Parathyroid adenoma (tissue), 2 donors: ENCODE measurements around the gene PLA2G4A.

Source experiments
- H2AFZ ChIP-seq: fragments of 300-600 bp; sonication (generic); one replicate; pipeline ENCODE4 v1.7.0; 2017; ENCODE audit warnings: antibody characterized with exemption, mild to moderate bottlenecking
- H3K27ac ChIP-seq: fragments of 300-600 bp; sonication (generic); one replicate; pipeline ENCODE4 v1.7.0; 2017
- H3K27me3 ChIP-seq: fragments of 300-600 bp; sonication (generic); one replicate; pipeline ENCODE4 v1.7.0; 2017; ENCODE audit warnings: low read length; ENCODE audit not compliant: control insufficient read depth, insufficient read depth
- H3K36me3 ChIP-seq: fragments of 300-600 bp; sonication (generic); one replicate; pipeline ENCODE4 v1.7.0; 2017; ENCODE audit warnings: low read length; ENCODE audit not compliant: control insufficient read depth, insufficient read depth
- H3K4me1 ChIP-seq: fragments of 300-600 bp; sonication (generic); one replicate; pipeline ENCODE4 v1.7.0; 2017; ENCODE audit warnings: control low read depth
- H3K4me2 ChIP-seq: fragments of 300-600 bp; sonication (generic); one replicate; pipeline ENCODE4 v1.7.0; 2017; ENCODE audit warnings: low read length
- H3K4me3 ChIP-seq: fragments of 300-600 bp; sonication (generic); one replicate; pipeline ENCODE4 v1.7.0; 2017; ENCODE audit warnings: low read depth, low read length
- H3K79me2 ChIP-seq: fragments of 300-600 bp; sonication (generic); one replicate; pipeline ENCODE4 v1.7.0; 2017; ENCODE audit warnings: control low read depth
- H3K9ac ChIP-seq: fragments of 300-600 bp; sonication (generic); one replicate; pipeline ENCODE4 v1.7.0; 2017; ENCODE audit warnings: mild to moderate bottlenecking
- H3K9me3 ChIP-seq: fragments of 300-600 bp; sonication (generic); one replicate; pipeline ENCODE4 v1.7.0; 2017; ENCODE audit warnings: low read length; ENCODE audit not compliant: control insufficient read depth
- CTCF ChIP-seq: fragments of 300-600 bp; sonication (generic); IDR thresholded peaks from one replicate; pipeline ENCODE4 v1.7.0; 2017; ENCODE audit warnings: antibody characterized with exemption, mild to moderate bottlenecking
- donor health status: primary hyperparathyroidism.

Gene PLA2G4A

GRCh38 chr1:186997877-186998276 lies 169.1 kb downstream of the PLA2G4A start:
- H3K36me3 ChIP-seq: no peaks in the 10 kb centered on the region
- no peak overlapping the region for H3K4me2 ChIP-seq
- no peak overlapping the region for H2AFZ ChIP-seq
- H3K79me2 ChIP-seq: no peaks in the 10 kb centered on the region
- H3K9me3 ChIP-seq: no peaks in the 10 kb centered on the region
- H3K27me3 ChIP-seq: no peaks in the 10 kb centered on the region
- no peak overlapping the region for H3K27ac ChIP-seq
- no peak overlapping the region for H3K9ac ChIP-seq
- no peak overlapping the region for H3K4me3 ChIP-seq
- no peaks in the 10 kb centered on the region for H3K4me1 ChIP-seq
- no peak for TF ChIP-seq CTCF

- TF ChIP-seq CTCF: no peak
- H3K27ac ChIP-seq: no peak overlapping the region
- H3K36me3 ChIP-seq: no peaks in the 10 kb centered on the region
- H3K9ac ChIP-seq: no peak overlapping the region
- no peaks in the 10 kb centered on the region for H3K27me3 ChIP-seq
- no peaks in the 10 kb centered on the region for H3K4me1 ChIP-seq
- H3K79me2 ChIP-seq: no peaks in the 10 kb centered on the region
- H3K4me2 ChIP-seq: no peak overlapping the region
- no peaks in the 10 kb centered on the region for H3K9me3 ChIP-seq
- H2AFZ ChIP-seq: no peak overlapping the region
- H3K4me3 ChIP-seq: no peak overlapping the region
Measured at GRCh38 chr1:186999506-186999905, 170.8 kb downstream of the PLA2G4A start.

- no peak overlapping the region for H3K27ac ChIP-seq
- TF ChIP-seq CTCF: no peak
- H2AFZ ChIP-seq: no peak overlapping the region
Measured at GRCh38 chr1:187001198-187001889, 172.6 kb downstream of the PLA2G4A start.

GRCh38 chr1:187003353-187003752 lies 174.6 kb downstream of the PLA2G4A start:
- no peaks in the 10 kb centered on the region for H3K36me3 ChIP-seq
- no peak overlapping the region for H3K4me3 ChIP-seq
- no peak overlapping the region for H2AFZ ChIP-seq
- H3K9me3 ChIP-seq: no peaks in the 10 kb centered on the region
- H3K79me2 ChIP-seq: no peaks in the 10 kb centered on the region
- H3K4me2 ChIP-seq: no peak overlapping the region
- no peaks in the 10 kb centered on the region for H3K27me3 ChIP-seq
- H3K27ac ChIP-seq: no peak overlapping the region
- no peak for TF ChIP-seq CTCF
- no peaks in the 10 kb centered on the region for H3K4me1 ChIP-seq
- no peak overlapping the region for H3K9ac ChIP-seq

More at GRCh38 chr1:187001198-187001889, 172.6 kb downstream of the PLA2G4A start:
- H3K4me3 ChIP-seq: no peak overlapping the region
- H3K36me3 ChIP-seq: no peaks in the 10 kb centered on the region
- no peaks in the 10 kb centered on the region for H3K27me3 ChIP-seq
- no peaks in the 10 kb centered on the region for H3K4me1 ChIP-seq
- H3K9ac ChIP-seq: no peak overlapping the region
- no peaks in the 10 kb centered on the region for H3K79me2 ChIP-seq
- no peak overlapping the region for H3K4me2 ChIP-seq
- H3K9me3 ChIP-seq: no peaks in the 10 kb centered on the region

- no peaks in the 10 kb centered on the region for H3K9me3 ChIP-seq
- H3K36me3 ChIP-seq: no peaks in the 10 kb centered on the region
- no peak overlapping the region for H2AFZ ChIP-seq
- H3K4me2 ChIP-seq: no peak overlapping the region
- H3K4me1 ChIP-seq: no peaks in the 10 kb centered on the region
- no peak overlapping the region for H3K27ac ChIP-seq
- no peaks in the 10 kb centered on the region for H3K27me3 ChIP-seq
- no peaks in the 10 kb centered on the region for H3K79me2 ChIP-seq
- no peak overlapping the region for H3K4me3 ChIP-seq
- no peak for TF ChIP-seq CTCF
- no peak overlapping the region for H3K9ac ChIP-seq
Measured at GRCh38 chr1:187006896-187007295, 178.1 kb downstream of the PLA2G4A start.
